Measurements from ENCODE around the gene FMNL2.

- TF ChIP-seq POLR2AphosphoS5 (IDR thresholded peaks at IDR 0.05; ENCODE audit: borderline replicate concordance, low read depth, low read length): no peak
- no peak for TF ChIP-seq EZH2 (IDR thresholded peaks at IDR 0.05)
- TF ChIP-seq FOXP2 (optimal IDR thresholded peaks at IDR 0.05; ENCODE audit: control extremely low read depth, extremely low read length, insufficient read depth): no peak
These were observed 120.8 kb downstream of the FMNL2 start for GRCh38 chr2:152455738-152456137.
